SH-SY5Y (cell line): ENCODE measurements around the gene GMDS.

Source experiments
- GATA2 ChIP-seq: IDR thresholded peaks from 2 replicates; pipeline ENCODE4 v1.6.1; 2011; ENCODE audit warnings: mild to moderate bottlenecking, low read depth, low read length
- GATA3 ChIP-seq: IDR thresholded peaks from 2 replicates; pipeline ENCODE4 v1.6.1; 2011; ENCODE audit warnings: low read depth, mild to moderate bottlenecking, low read length, moderate library complexity

DNA sequence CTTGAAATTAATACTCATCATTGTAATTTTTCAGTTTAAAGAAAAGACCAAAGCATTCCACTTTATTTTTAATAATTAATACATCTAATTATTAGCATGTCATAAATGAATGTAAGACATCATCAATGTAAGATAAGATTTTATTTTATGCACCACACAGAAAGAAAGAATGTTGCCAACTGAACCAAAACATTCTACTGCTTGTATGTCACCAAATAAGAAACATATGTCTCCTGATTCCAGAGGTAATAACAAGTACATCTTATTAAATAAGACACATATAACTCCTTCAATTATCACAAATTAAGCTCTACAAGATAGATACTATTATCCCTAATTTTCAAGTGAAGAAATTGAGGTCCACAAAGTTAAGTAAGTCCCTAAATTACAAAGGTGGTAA, 189.5 kb downstream of the GMDS start:
- TF ChIP-seq GATA2: no peak
- no peak for TF ChIP-seq GATA3
